Mucosa of rectum (tissue), 2 donors: Measurements from ENCODE around the gene IFNA17.
"Not testable (repeated sequence)": the region's sequence is repeated elsewhere in the genome, so short reads cannot be mapped to it uniquely, and the experiment has no call there.

Source experiments
- H3K27ac ChIP-seq, 2 donors: one replicate each; pipeline ENCODE4 v1.7.0; 2013; ENCODE audit warnings: inconsistent platforms in 2 of 2, low read depth in 2 of 2, low read length in 2 of 2
- H3K27me3 ChIP-seq, 2 donors: one replicate each; pipeline ENCODE4 v1.7.0; 2013; ENCODE audit warnings: low read length in 2 of 2; ENCODE audit not compliant: control insufficient read depth in 2 of 2, insufficient read depth in 2 of 2
- H3K36me3 ChIP-seq, 2 donors: one replicate each; pipeline ENCODE4 v1.7.0; 2013; ENCODE audit warnings: low read length in 2 of 2; ENCODE audit not compliant: control insufficient read depth in 2 of 2, insufficient read depth in 2 of 2
- H3K4me1 ChIP-seq, 2 donors: one replicate each; pipeline ENCODE4 v1.7.0; 2013; ENCODE audit warnings: low read length in 2 of 2, mild to moderate bottlenecking in 1 of 2; ENCODE audit not compliant: control insufficient read depth in 2 of 2, insufficient read depth in 2 of 2
- H3K4me3 ChIP-seq, 2 donors: one replicate each; pipeline ENCODE4 v1.7.0; 2013; ENCODE audit warnings: low read length in 2 of 2
- H3K9ac ChIP-seq, 2 donors: one replicate each; pipeline ENCODE4 v1.7.0; 2013; ENCODE audit warnings: low read length in 2 of 2, low read depth in 1 of 2, mild to moderate bottlenecking in 1 of 2
- H3K9me3 ChIP-seq, 2 donors: one replicate each; pipeline ENCODE4 v1.7.0; 2013; ENCODE audit warnings: low read length in 2 of 2; ENCODE audit not compliant: control insufficient read depth in 2 of 2
- donor health status: healthy.
- donor health status: Normal muscosa, but diverticular disease.

Gene IFNA17

DNA sequence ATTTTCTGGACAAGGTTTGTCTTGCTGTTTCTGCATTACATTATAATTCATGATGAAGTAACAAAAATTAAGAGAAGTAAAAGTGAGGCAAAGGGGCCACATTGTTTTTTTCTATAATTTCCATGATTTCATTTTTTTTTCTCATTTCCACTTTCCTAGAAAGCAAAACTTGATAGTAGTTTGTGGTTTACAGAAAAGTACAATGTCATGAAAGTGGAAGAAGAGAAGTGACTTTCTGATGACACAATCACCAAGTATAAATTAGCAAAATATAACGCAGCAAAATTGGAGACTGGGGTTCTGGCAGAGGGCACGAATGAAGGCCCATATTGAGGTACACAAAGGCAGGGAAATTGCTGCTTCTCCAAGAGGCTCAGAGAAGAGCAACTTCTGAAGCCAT lies 16.8 kb upstream of the IFNA17 start:
- Histone ChIP-seq H3K4me3 (no peak overlapping the region), H3K9ac (no peak overlapping the region), H3K36me3 (no peaks in the 10 kb centered on the region), H3K27me3 (no peaks in the 10 kb centered on the region), H3K4me1 (no peaks in the 10 kb centered on the region), H3K27ac (no peak overlapping the region), H3K9me3 (no peaks in the 10 kb centered on the region)

DNA sequence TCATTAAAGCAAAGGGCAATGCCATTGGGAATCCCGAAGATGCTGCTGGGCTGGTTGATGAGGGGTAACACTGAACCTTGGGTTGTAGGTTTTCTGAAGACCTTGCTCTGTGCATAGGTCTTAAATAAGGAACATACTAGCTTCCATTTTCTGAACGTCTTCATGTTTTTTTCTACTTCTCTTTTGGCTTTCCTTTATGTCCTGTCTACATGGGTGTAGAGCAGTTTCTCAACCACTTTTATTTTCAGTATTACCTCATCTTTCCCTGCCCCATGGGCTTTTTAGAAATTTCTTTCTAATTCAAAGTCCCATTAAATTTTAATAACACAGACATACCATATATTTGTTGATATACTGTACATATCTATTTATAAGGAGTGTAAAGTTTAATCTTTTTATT lies 11.9 kb upstream of the IFNA17 start, which contains the start of gene IFNA14:
TSS of gene IFNA14 (minus strand) at position 95 of the 400 bp plus-strand sequence. CDS start at position 25, 70 bp downstream.
- Histone ChIP-seq H3K27me3 (no peaks in the 10 kb centered on the region), H3K27ac (no peak within 1 kb of the TSS)

DNA sequence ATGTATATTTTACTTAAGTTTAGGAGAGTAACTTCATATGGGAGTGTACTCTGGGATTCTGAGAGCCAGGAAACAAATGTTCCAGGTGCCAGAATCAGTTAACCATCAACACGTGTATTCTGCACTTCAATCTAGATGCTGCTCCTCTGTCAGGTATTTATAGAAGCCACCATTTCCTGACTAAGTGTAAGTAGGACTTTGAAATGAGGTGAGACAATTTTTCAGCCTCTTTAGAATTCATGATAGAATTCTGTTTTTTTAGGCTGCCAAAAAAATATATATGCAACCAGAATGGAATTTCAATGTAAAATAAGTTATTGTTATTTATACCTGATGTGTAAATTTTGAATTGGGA lies 8.3 kb upstream of the IFNA17 start:
- H3K4me3 ChIP-seq, H3K9me3 ChIP-seq, H3K27ac ChIP-seq, H3K36me3 ChIP-seq, H3K27me3 ChIP-seq, H3K4me1 ChIP-seq, H3K9ac ChIP-seq: not testable (repeated sequence)

More for the DNA sequence above, 11.9 kb upstream of the IFNA17 start, which contains the start of gene IFNA14:
- H3K4me1 ChIP-seq: no peaks in the 10 kb centered on the region
- no peaks in the 10 kb centered on the region for H3K9me3 ChIP-seq
- H3K36me3 ChIP-seq: no peaks in the 10 kb centered on the region
- no peak within 1 kb of the TSS for H3K4me3 ChIP-seq
- no peak within 1 kb of the TSS for H3K9ac ChIP-seq

DNA sequence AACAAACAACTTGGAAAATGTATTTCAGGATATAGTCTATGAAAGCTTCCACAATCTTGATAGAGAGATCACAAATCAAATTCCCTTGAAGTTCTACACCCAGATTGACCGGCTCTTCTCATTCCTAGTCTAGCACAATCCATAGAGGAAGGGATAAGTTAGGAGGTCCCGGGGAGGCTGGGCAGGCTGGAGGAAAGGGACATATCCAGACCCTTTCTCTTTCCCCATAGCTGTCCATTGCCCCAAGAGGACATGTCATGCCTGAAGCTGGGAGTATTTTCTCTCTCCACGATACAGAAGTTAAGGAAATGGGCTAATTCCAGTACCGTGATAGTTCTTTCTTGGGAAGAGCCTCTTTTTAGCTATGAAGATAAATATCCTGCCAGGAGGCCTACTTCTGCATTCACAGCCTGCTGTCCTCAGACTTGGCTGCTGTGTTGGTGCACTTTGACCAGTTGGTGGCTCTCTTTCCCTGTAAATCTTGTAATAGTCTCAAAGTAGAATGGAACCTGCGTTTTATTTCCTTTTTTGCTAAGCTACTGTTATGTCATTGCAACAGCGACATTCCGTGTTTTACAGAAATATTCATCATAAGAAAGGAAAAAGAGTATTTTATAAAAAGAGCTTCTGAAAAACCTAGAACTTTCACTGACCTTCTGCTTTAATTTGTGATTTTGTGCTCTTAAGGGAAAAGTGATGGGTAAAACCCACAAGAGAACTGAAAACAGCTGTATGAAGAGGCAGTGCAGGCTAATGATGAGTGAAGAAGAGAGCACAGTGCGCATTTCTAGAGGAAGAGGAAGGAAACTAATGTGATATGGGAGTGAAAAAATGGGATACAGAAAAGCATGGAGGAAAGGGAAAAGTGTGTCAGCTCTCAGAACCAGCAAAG lies 7.7 kb upstream of the IFNA17 start:
- H3K9me3 ChIP-seq, H3K27me3 ChIP-seq, H3K27ac ChIP-seq, H3K4me1 ChIP-seq, H3K36me3 ChIP-seq, H3K9ac ChIP-seq, H3K4me3 ChIP-seq: not testable (repeated sequence)

GRCh38 chr9:21234153-21234687 lies 6.2 kb upstream of the IFNA17 start:
- Histone ChIP-seq H3K4me3 (no peak overlapping the region), H3K36me3 (no peaks in the 10 kb centered on the region), H3K27me3 (no peaks in the 10 kb centered on the region), H3K27ac (no peak overlapping the region), H3K9ac (no peak overlapping the region), H3K9me3 (no peaks in the 10 kb centered on the region), H3K4me1 (no peaks in the 10 kb centered on the region)

- Histone ChIP-seq H3K9me3 (no peaks in the 10 kb centered on the region), H3K4me3 (no peak overlapping the region), H3K27ac (no peak overlapping the region), H3K4me1 (no peaks in the 10 kb centered on the region), H3K36me3 (no peaks in the 10 kb centered on the region), H3K9ac (no peak overlapping the region), H3K27me3 (no peaks in the 10 kb centered on the region)
Observed at GRCh38 chr9:21233258-21233657, 5.2 kb upstream of the IFNA17 start.

- H3K27me3 ChIP-seq, H3K9me3 ChIP-seq, H3K4me1 ChIP-seq, H3K27ac ChIP-seq, H3K4me3 ChIP-seq, H3K9ac ChIP-seq, H3K36me3 ChIP-seq: not testable (repeated sequence)
Observed at GRCh38 chr9:21217211-21217610, 10.8 kb downstream of the IFNA17 start, which contains the start of gene IFNA16. IFNA16 (minus strand) TSS chr9:21217311; CDS start chr9:21217305, 6 bp downstream.

DNA sequence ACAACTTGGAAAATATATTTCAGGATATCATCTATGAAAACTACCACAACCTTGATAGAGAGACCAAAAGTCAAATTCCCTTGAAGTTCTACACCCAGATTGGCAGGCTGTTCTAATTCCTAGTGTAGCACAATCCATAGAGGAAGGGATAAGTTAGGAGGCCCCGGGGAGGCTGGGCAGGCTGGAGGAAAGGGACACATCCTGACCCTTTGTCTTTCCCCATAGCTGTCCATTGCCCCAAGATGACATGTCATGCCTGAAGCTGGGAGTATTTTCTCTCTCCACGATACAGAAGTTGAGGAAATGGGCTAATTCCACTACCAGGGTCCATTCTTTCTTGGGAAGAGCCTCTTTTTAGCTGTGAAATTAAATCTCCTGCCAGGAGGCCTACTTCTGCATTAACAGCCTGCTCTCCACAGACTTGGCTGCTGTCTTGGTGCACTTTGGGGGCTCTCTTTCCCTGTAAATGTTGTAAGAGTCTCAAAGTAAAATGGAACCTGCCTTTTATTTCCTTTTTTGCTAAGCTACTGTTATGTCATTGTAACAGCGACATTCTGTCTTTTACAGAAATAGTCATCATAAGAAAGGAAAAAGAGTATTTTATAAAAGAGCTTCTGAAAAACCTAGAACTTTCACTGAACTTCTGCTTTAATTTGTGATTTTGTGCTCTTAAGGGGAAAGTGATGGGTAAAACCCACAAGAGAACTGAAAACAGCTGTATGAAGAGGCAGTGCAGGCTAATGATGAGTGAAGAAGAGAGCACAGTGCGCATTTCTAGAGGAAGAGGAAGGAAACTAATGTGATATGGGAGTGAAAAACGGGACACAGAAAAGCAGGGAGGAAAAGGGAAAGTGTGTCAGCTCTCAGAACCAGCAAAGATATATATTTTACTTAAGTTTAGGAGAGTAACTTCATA lies 14.4 kb downstream of the IFNA17 start:
- H3K27ac ChIP-seq, H3K4me3 ChIP-seq, H3K36me3 ChIP-seq, H3K27me3 ChIP-seq, H3K9me3 ChIP-seq, H3K4me1 ChIP-seq, H3K9ac ChIP-seq: not testable (repeated sequence)

GRCh38 chr9:21212160-21212559 lies 15.9 kb downstream of the IFNA17 start:
- H3K27ac ChIP-seq, H3K4me1 ChIP-seq, H3K4me3 ChIP-seq: not testable (repeated sequence)

GRCh38 chr9:21210782-21211181 lies 17.2 kb downstream of the IFNA17 start:
- not testable (repeated sequence) for H3K27me3 ChIP-seq, H3K4me3 ChIP-seq, H3K9ac ChIP-seq, H3K36me3 ChIP-seq, H3K27ac ChIP-seq, H3K9me3 ChIP-seq, H3K4me1 ChIP-seq

More at GRCh38 chr9:21212160-21212559, 15.9 kb downstream of the IFNA17 start:
- not testable (repeated sequence) for H3K36me3 ChIP-seq, H3K9ac ChIP-seq, H3K27me3 ChIP-seq, H3K9me3 ChIP-seq
